ENCODE results near the gene BEST1.
A peak's percentile ranks its signal among the peaks of the same experiment; 100 is the strongest.

Gene BEST1

DNA sequence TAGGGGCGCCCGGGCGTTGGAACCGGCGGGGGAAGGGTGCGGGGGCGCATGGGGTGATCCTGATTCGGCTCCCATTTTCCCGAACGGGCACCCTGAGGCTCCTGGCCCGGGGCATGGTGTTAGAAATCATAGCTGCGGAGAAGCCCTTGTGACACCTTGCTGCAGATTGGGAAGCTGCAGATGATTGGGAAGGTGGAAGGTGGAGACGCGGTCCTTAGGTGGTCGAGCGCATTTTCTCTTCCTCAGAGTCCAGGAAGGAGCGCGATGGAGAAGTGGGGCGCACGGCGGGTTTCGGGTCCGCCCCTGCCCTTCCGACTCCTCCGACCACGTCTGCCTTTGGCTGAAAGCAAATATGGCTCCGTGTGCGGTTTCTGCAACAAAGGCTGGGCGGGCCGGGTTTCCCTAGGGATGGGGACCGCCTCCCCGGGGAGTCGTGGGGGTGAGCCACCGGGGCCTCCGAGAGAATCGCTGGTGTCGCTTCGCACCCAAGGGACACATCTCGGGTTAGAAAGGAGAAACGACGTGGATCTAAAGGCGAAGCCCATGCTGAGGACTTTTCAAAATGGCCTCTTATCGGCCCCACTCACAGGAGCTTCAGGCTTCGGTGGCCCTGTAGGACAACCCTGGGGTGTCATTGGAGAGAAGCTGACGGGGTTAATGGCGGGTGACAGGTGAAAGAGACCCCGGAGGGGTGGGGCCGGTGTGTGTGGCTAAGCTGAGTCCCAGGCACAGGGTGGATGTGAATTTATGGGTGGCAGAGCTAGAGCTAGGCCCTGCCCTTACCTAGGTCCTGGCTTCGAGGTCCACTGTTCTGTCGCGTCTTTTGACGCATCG is 18.0 kb downstream of the BEST1 start:
- DNase-seq: no peak
- Histone ChIP-seq H3K9ac (ENCODE audit: low read length) (peak overlapping the region; percentile 59; the same call in 1 of the 2 replicates), H3K36me3 (replicated peaks; ENCODE audit: insufficient read depth, low read length) (no peaks in the 10 kb centered on the region; the same call in 1 of the 2 replicates), H3K9me2 (replicated peaks; ENCODE audit: insufficient read depth, low read length) (no peaks in the 10 kb centered on the region), H3K4me2 (ENCODE audit: low read depth, low read length) (peak overlapping the region; percentile 66; the same call in 1 of the 2 replicates), H3K27me3 (replicated peaks; ENCODE audit: insufficient read depth, low read length) (no peaks in the 10 kb centered on the region), H2AFZ (ENCODE audit: low read length) (peak overlapping the region; percentile 56), H3K4me1 (ENCODE audit: low read length) (peaks cover 29% of the 10 kb centered on the region), H3K79me2 (ENCODE audit: low read length) (peaks cover 18% of the 10 kb centered on the region), H4K20me1 (ENCODE audit: insufficient read depth, low read length) (no peaks in the 10 kb centered on the region), H3K27ac (ENCODE audit: low read length) (peak overlapping the region; percentile 66; the same call in 1 of the 2 replicates), H3K9me3 (replicated peaks; ENCODE audit: insufficient read depth, low read length) (no peaks in the 10 kb centered on the region), H3F3A (ENCODE audit: insufficient read depth, low read length) (no peaks in the 10 kb centered on the region), H3K4me3 (ENCODE audit: low read length) (peak overlapping the region; percentile 83)
- TF ChIP-seq EZH2phosphoT487 (IDR thresholded peaks at IDR 0.05; ENCODE audit: low read length) (no peak), EZH2 (optimal IDR thresholded peaks at IDR 0.05; ENCODE audit: low read depth, low read length) (no peak)
- TF ChIP-seq, protein P1, sequence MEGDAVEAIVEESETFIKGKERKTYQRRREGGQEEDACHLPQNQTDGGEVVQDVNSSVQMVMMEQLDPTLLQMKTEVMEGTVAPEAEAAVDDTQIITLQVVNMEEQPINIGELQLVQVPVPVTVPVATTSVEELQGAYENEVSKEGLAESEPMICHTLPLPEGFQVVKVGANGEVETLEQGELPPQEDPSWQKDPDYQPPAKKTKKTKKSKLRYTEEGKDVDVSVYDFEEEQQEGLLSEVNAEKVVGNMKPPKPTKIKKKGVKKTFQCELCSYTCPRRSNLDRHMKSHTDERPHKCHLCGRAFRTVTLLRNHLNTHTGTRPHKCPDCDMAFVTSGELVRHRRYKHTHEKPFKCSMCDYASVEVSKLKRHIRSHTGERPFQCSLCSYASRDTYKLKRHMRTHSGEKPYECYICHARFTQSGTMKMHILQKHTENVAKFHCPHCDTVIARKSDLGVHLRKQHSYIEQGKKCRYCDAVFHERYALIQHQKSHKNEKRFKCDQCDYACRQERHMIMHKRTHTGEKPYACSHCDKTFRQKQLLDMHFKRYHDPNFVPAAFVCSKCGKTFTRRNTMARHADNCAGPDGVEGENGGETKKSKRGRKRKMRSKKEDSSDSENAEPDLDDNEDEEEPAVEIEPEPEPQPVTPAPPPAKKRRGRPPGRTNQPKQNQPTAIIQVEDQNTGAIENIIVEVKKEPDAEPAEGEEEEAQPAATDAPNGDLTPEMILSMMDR (IDR thresholded peaks at IDR 0.05; ENCODE audit: low read length): no peak

DNA sequence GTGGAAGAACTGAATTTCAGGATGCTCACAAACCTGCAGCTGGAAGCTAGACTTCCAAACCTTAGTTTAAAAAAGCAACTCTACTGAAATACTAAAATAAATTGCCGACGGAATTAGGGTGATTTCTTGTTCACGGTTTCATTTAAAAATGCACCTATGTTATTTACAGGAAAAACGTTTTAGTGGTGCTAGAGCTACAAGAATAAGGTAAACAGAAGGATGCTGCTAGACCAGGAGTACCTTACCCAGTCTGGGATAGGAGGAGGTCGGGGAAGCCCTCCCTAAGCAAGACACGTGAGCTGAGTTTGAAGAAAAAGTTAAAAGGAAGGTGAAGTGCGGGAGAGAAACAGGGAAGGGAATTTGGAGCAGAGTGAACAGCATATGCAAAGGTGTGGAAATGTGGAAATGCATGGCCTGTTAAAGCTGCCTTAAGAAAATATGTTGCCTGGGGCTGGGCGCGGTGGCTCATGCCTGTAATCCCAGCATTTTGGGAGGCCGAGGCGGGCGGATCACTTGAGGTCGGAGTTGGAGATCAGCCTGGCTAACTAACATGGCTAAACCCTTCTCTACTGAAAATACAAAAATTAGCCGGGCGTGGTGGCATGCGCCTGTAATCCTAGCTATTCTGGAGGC is 18.7 kb downstream of the BEST1 start:
- H3K4me3 ChIP-seq (ENCODE audit: low read length): no peak overlapping the region
- no peak overlapping the region for H3K27ac ChIP-seq (ENCODE audit: low read length)
- H4K20me1 ChIP-seq (ENCODE audit: insufficient read depth, low read length): no peaks in the 10 kb centered on the region
- peaks cover 23% of the 10 kb centered on the region for H3K4me1 ChIP-seq (ENCODE audit: low read length)
- H3K4me2 ChIP-seq (ENCODE audit: low read depth, low read length): no peak overlapping the region
- peaks cover 18% of the 10 kb centered on the region for H3K79me2 ChIP-seq (ENCODE audit: low read length)
- H3K9ac ChIP-seq (ENCODE audit: low read length): no peak overlapping the region
- H3K9me2 ChIP-seq (replicated peaks; ENCODE audit: insufficient read depth, low read length): no peaks in the 10 kb centered on the region
- H3K36me3 ChIP-seq (replicated peaks; ENCODE audit: insufficient read depth, low read length): no peaks in the 10 kb centered on the region; the same call in 1 of the 2 replicates
- no peak for DNase-seq
- TF ChIP-seq, protein P1 (IDR thresholded peaks at IDR 0.05; ENCODE audit: low read length): no peak
- TF ChIP-seq EZH2 (optimal IDR thresholded peaks at IDR 0.05; ENCODE audit: low read depth, low read length): no peak
- no peak for TF ChIP-seq EZH2phosphoT487 (IDR thresholded peaks at IDR 0.05; ENCODE audit: low read length)
- no peaks in the 10 kb centered on the region for H3K27me3 ChIP-seq (replicated peaks; ENCODE audit: insufficient read depth, low read length)
- H3K9me3 ChIP-seq (replicated peaks; ENCODE audit: insufficient read depth, low read length): no peaks in the 10 kb centered on the region
- H3F3A ChIP-seq (ENCODE audit: insufficient read depth, low read length): no peaks in the 10 kb centered on the region
- no peak overlapping the region for H2AFZ ChIP-seq (ENCODE audit: low read length)

DNA sequence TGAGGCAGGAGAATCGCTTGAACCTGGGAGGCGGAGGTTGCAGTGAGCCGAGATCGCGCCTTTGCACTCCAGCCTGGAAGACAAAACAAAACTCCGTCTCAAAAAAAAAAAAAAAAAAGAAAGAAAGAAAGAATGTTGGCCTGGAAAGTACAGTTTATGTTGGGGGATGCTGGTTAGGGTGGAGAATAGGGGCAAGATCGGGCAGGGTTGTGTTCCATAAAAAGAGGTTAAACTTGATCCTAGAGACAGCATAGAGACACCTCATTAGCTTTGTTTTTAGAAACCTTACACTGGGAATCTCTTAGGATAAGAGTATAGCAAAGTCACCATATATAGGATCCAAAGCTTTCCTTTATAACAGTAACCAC is 19.2 kb downstream of the BEST1 start:
- H3K27ac ChIP-seq (ENCODE audit: low read length): no peak overlapping the region
- H3K27me3 ChIP-seq (replicated peaks; ENCODE audit: insufficient read depth, low read length): no peaks in the 10 kb centered on the region
- no peaks in the 10 kb centered on the region for H4K20me1 ChIP-seq (ENCODE audit: insufficient read depth, low read length)
- DNase-seq: no peak
- H3F3A ChIP-seq (ENCODE audit: insufficient read depth, low read length): no peaks in the 10 kb centered on the region
- TF ChIP-seq EZH2 (optimal IDR thresholded peaks at IDR 0.05; ENCODE audit: low read depth, low read length) (no peak), EZH2phosphoT487 (IDR thresholded peaks at IDR 0.05; ENCODE audit: low read length) (no peak)
- TF ChIP-seq, protein P1 (IDR thresholded peaks at IDR 0.05; ENCODE audit: low read length): no peak
- H3K36me3 ChIP-seq (replicated peaks; ENCODE audit: insufficient read depth, low read length): no peaks in the 10 kb centered on the region
- H3K9me2 ChIP-seq (replicated peaks; ENCODE audit: insufficient read depth, low read length): no peaks in the 10 kb centered on the region
- no peak overlapping the region for H3K4me2 ChIP-seq (ENCODE audit: low read depth, low read length)
- H3K79me2 ChIP-seq (ENCODE audit: low read length): peaks cover 18% of the 10 kb centered on the region
- no peak overlapping the region for H3K9ac ChIP-seq (ENCODE audit: low read length)
- H3K4me3 ChIP-seq (ENCODE audit: low read length): no peak overlapping the region
- no peak overlapping the region for H2AFZ ChIP-seq (ENCODE audit: low read length)
- no peaks in the 10 kb centered on the region for H3K9me3 ChIP-seq (replicated peaks; ENCODE audit: insufficient read depth, low read length)
- H3K4me1 ChIP-seq (ENCODE audit: low read length): peaks cover 18% of the 10 kb centered on the region
